ENCODE results near the gene TNRC6B. TPM values are rescaled to one million over a fixed set of nuclear protein-coding genes. Genes with fewer than 3 reads are reported as not detected.

TNRC6B gene
- polyA plus RNA-seq, 1 donor (not counting 4 experiments of a cell fraction or from before 2014, with no cell fraction given): 5.6 TPM

DNA sequence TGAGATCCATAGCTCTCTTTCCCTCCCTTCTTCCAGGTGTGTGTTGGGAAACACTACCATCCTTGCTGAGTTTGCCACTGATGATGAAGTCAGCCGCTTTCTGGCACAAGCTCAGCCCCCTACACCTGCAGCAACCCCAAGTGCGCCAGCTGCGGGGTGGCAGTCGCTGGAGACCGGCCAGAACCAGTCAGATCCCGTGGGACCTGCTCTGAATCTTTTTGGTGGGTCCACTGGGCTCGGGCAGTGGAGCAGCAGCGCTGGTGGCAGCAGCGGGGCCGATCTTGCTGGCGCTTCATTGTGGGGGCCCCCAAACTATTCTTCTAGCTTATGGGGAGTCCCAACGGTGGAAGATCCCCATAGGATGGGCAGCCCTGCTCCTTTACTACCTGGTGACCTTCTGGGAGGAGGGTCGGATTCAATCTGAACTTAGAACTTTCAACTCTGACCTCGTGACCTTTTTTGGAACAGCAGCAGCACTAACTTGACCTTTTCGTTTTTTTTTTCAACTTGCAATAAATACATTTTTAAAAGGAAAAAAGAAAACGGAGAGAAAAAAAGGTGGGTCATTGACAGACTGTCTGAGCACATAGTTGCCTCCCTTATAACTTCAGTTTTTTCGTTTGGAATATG is 145.2 kb downstream of the TNRC6B start:
- H3K4me3 ChIP-seq (ENCODE audit: control insufficient read depth in 2 of 3, extremely low read depth in 1 of 3, insufficient read depth in 2 of 3, low read depth in 1 of 3, low read length in 3 of 3): no peak overlapping the region
- no peak overlapping the region for H3K4me2 ChIP-seq (ENCODE audit: control insufficient read depth, extremely low read depth, insufficient read depth, low read depth, low read length)
- no peaks in the 10 kb centered on the region for H3K4me1 ChIP-seq (ENCODE audit: control insufficient read depth, extremely low read depth, insufficient read depth, low read length)
- H3K79me2 ChIP-seq (ENCODE audit: control insufficient read depth, insufficient read depth, low read length): no peaks in the 10 kb centered on the region
- H3K9me3 ChIP-seq (ENCODE audit: control insufficient read depth, low read depth, low read length): no peaks in the 10 kb centered on the region
- H4K20me1 ChIP-seq (ENCODE audit: control insufficient read depth, extremely low read depth, insufficient read depth, low read length): no peaks in the 10 kb centered on the region
- H3K9ac ChIP-seq (ENCODE audit: control insufficient read depth, extremely low read depth, insufficient read depth, low read length): no peak overlapping the region
- H3K36me3 ChIP-seq (ENCODE audit: control insufficient read depth in 2 of 2, extremely low read depth in 1 of 2, insufficient read depth in 2 of 2, low read length in 2 of 2): peaks cover 2 to 12% of the 10 kb centered on the region in 2 experiments
- H2AFZ ChIP-seq (ENCODE audit: control insufficient read depth, low read length): no peak overlapping the region
- no peak for TF ChIP-seq CTCF (optimal IDR thresholded peaks at IDR 0.05 in 1 of 3, IDR thresholded peaks at IDR 0.05 in 1 of 3, conservative IDR thresholded peaks at IDR 0.05 in 1 of 3; ENCODE audit: extremely low read depth in 1 of 3, insufficient read depth in 2 of 3, low read length in 3 of 3)
- no peak for TF ChIP-seq EZH2 (IDR thresholded peaks at IDR 0.05; ENCODE audit: low read length)
- FAIRE-seq (no peak), DNase-seq (ENCODE audit: low read depth, low spot score) (no peak)
- H3K27me3 ChIP-seq (ENCODE audit: control insufficient read depth, extremely low read depth, insufficient read depth, low read length): no peaks in the 10 kb centered on the region
- H3K9me1 ChIP-seq (ENCODE audit: control insufficient read depth, extremely low read depth, insufficient read depth, low read length): no peaks in the 10 kb centered on the region
- dilution Hi-C loops (cut with MboI; ENCODE audit: extremely low pct_ligation_motif_present, low sequenced_read_pairs): no loop called here
- no peak overlapping the region for H3K27ac ChIP-seq (ENCODE audit: control insufficient read depth, insufficient read depth, low read length)

DNA sequence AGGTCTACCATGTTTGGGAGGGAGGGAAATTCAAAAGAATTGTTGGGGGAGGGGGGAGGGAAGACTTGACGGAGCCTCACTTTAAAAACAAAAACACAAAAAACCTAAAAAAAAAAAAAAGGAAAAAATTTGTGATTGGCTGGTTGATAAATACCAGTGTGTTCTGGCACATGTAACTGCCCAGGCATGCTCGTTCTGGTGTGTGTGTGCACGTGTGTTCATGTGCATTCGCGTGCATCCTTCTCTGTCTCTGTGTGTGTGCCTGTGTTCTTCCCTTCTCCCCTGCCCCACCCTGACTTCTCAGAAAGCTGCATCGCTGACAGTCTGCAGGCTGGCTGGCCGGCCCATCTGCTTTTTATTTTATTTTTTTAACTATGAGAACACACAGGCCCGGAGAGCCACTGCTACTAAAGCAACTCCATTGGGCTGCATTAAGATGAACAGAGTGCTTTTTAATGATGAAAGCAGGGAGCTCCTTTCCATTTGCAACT is 146.0 kb downstream of the TNRC6B start:
- FAIRE-seq: no peak
- H3K4me2 ChIP-seq (ENCODE audit: control insufficient read depth, extremely low read depth, insufficient read depth, low read depth, low read length): no peak overlapping the region
- no peak overlapping the region for H2AFZ ChIP-seq (ENCODE audit: control insufficient read depth, low read length)
- H3K9me3 ChIP-seq (ENCODE audit: control insufficient read depth, low read depth, low read length): no peaks in the 10 kb centered on the region
- no peaks in the 10 kb centered on the region for H4K20me1 ChIP-seq (ENCODE audit: control insufficient read depth, extremely low read depth, insufficient read depth, low read length)
- H3K27me3 ChIP-seq (ENCODE audit: control insufficient read depth, extremely low read depth, insufficient read depth, low read length): no peaks in the 10 kb centered on the region
- peaks cover 2 to 12% of the 10 kb centered on the region in 2 experiments for H3K36me3 ChIP-seq (ENCODE audit: control insufficient read depth in 2 of 2, extremely low read depth in 1 of 2, insufficient read depth in 2 of 2, low read length in 2 of 2)
- no peak for DNase-seq (ENCODE audit: low read depth, low spot score)
- no peak for TF ChIP-seq EZH2 (IDR thresholded peaks at IDR 0.05; ENCODE audit: low read length)
- TF ChIP-seq CTCF (optimal IDR thresholded peaks at IDR 0.05 in 1 of 3, IDR thresholded peaks at IDR 0.05 in 1 of 3, conservative IDR thresholded peaks at IDR 0.05 in 1 of 3; ENCODE audit: extremely low read depth in 1 of 3, insufficient read depth in 2 of 3, low read length in 3 of 3): no peak
- no peaks in the 10 kb centered on the region for H3K9me1 ChIP-seq (ENCODE audit: control insufficient read depth, extremely low read depth, insufficient read depth, low read length)
- no peak overlapping the region for H3K9ac ChIP-seq (ENCODE audit: control insufficient read depth, extremely low read depth, insufficient read depth, low read length)
- dilution Hi-C loops (cut with MboI; ENCODE audit: extremely low pct_ligation_motif_present, low sequenced_read_pairs): no loop called here
- no peaks in the 10 kb centered on the region for H3K4me1 ChIP-seq (ENCODE audit: control insufficient read depth, extremely low read depth, insufficient read depth, low read length)
- H3K4me3 ChIP-seq (ENCODE audit: control insufficient read depth in 2 of 3, extremely low read depth in 1 of 3, insufficient read depth in 2 of 3, low read depth in 1 of 3, low read length in 3 of 3): no peak overlapping the region
- H3K79me2 ChIP-seq (ENCODE audit: control insufficient read depth, insufficient read depth, low read length): no peaks in the 10 kb centered on the region
- H3K27ac ChIP-seq (ENCODE audit: control insufficient read depth, insufficient read depth, low read length): no peak overlapping the region

All from keratinocyte (primary cell).